ENCODE measurements around the gene HTT. TPM values are rescaled to one million over a fixed set of nuclear protein-coding genes. Genes with fewer than 3 reads are reported as not detected.

The HTT gene
- total RNA-seq, 1 donor from 2014 or later = 23.9 TPM

GRCh38 chr4:3284734-3285557, 210.5 kb downstream of the HTT start:
- DNase-seq (peak; percentile 34), ATAC-seq (ENCODE audit: poor library complexity) (no peak)
- intact Hi-C loops (cut with DNase I) = no loop called here

GRCh38 chr4:3285558-3286334, 211.3 kb downstream of the HTT start:
- ATAC-seq (ENCODE audit: poor library complexity) (peak; percentile 20), DNase-seq (peak; percentile 50)
- intact Hi-C loops (cut with DNase I) = no loop called here

GRCh38 chr4:3286335-3287175, 212.1 kb downstream of the HTT start:
- no peak for ATAC-seq (ENCODE audit: poor library complexity)
- intact Hi-C loops (cut with DNase I) = no loop called here
- DNase-seq = peak; percentile 33

GRCh38 chr4:3287271-3287971, 212.9 kb downstream of the HTT start:
- ATAC-seq (ENCODE audit: poor library complexity) = no peak
- DNase-seq = peak; percentile 21
- intact Hi-C loops (cut with DNase I) = no loop called here

- intact Hi-C loops (cut with DNase I) = no loop called here
- ATAC-seq (ENCODE audit: poor library complexity) = no peak
- DNase-seq = peak; percentile 51
Observed at GRCh38 chr4:3287972-3288570, 213.6 kb downstream of the HTT start.

- DNase-seq = peak; percentile 45
- intact Hi-C loops (cut with DNase I) = no loop called here
- no peak for ATAC-seq (ENCODE audit: poor library complexity)
Observed at GRCh38 chr4:3288571-3289094, 214.2 kb downstream of the HTT start.

- ATAC-seq (ENCODE audit: poor library complexity) = no peak
- peak; percentile 34 for DNase-seq
- intact Hi-C loops (cut with DNase I) = no loop called here
Observed at GRCh38 chr4:3290476-3290875, 216.0 kb downstream of the HTT start.

GRCh38 chr4:3290889-3291321, 216.4 kb downstream of the HTT start:
- DNase-seq (peak; percentile 24), ATAC-seq (ENCODE audit: poor library complexity) (no peak)
- intact Hi-C loops (cut with DNase I) = no loop called here

GRCh38 chr4:3291411-3291968, 217.0 kb downstream of the HTT start:
- no peak for DNase-seq
- peak; percentile 2 for ATAC-seq (ENCODE audit: poor library complexity)
- intact Hi-C loops (cut with DNase I) = no loop called here

- intact Hi-C loops (cut with DNase I) = no loop called here
- peak; percentile 83 for DNase-seq
- peak; percentile 82 for ATAC-seq (ENCODE audit: poor library complexity)
Observed at GRCh38 chr4:3291969-3292570, 217.6 kb downstream of the HTT start.

GRCh38 chr4:3292571-3293400, 218.3 kb downstream of the HTT start, which contains the start of gene RGS12:
RGS12 (plus strand) TSS chr4:3293021; CDS start chr4:3316171, 23,150 bp downstream.
- peak; percentile 96 for DNase-seq
- ATAC-seq (ENCODE audit: poor library complexity) = peak; percentile 97
- intact Hi-C loops (cut with DNase I) = no loop called here

Other genes starting within 250 kb of the HTT start
- 217 TPM for gene ADD1, start 230.8 kb upstream of the HTT start, total RNA-seq
- 20.7 TPM for gene NOP14, start 111.3 kb upstream of the HTT start, total RNA-seq
- 8.8 TPM for gene GRK4, start 111.1 kb upstream of the HTT start, total RNA-seq
- not detected for gene HTT-AS, start 143 bp upstream of the HTT start, total RNA-seq
- 0.54 TPM for gene MSANTD1, start 174.5 kb downstream of the HTT start, total RNA-seq
- 15.8 TPM for gene RGS12, start 218.3 kb downstream of the HTT start, total RNA-seq

Measured in Right ventricle myocardium superior (tissue), 1 donor.